ENCODE results near the gene CDK15.

CDK15 gene

DNA sequence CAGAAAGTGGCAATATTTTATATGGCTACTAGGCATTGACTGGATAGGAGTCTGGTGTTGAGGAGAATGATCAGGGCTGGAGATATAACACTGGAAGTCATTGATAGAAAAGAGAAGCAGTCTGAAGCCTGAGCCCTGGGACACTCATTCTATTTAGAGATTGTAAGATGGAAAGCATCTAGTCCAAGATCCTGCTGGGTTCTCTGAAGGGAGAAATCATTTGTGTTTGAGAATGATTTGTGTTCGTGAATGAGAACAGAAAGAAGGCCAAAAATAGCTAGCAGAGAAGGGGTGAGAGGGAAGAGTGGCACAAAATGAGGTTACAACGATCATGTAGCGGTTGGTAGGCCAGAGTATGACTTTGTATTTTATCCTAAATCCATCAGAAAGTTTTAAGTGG lies 18.0 kb upstream of the CDK15 start:
- TF ChIP-seq, protein P1, sequence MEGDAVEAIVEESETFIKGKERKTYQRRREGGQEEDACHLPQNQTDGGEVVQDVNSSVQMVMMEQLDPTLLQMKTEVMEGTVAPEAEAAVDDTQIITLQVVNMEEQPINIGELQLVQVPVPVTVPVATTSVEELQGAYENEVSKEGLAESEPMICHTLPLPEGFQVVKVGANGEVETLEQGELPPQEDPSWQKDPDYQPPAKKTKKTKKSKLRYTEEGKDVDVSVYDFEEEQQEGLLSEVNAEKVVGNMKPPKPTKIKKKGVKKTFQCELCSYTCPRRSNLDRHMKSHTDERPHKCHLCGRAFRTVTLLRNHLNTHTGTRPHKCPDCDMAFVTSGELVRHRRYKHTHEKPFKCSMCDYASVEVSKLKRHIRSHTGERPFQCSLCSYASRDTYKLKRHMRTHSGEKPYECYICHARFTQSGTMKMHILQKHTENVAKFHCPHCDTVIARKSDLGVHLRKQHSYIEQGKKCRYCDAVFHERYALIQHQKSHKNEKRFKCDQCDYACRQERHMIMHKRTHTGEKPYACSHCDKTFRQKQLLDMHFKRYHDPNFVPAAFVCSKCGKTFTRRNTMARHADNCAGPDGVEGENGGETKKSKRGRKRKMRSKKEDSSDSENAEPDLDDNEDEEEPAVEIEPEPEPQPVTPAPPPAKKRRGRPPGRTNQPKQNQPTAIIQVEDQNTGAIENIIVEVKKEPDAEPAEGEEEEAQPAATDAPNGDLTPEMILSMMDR (IDR thresholded peaks at IDR 0.05; ENCODE audit: low read length, missing control alignments) = no peak
- DNase-seq (ENCODE audit: low read depth) = no peak
- no peak overlapping the region for H3K4me3 ChIP-seq (replicated peaks; ENCODE audit: low read depth, low read length)

DNA sequence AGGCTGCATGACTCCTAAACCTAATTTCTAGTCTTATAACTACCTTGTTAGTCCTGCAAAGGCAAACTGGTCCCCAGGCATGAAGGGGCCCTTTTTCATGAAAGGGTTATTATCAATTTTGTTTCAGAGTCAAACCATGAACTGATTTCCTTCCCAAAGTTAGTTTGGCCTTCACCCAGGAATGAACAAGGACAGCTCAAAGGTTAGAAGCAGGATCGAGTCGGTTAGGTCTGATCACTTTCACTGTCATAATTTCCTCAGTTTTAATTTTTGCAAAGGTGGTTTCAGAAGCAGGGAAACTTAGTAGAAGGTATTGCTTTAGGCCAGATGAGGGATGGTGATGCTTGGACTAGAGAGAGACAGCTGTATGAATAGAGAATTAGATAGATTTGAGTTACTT lies 16.9 kb upstream of the CDK15 start:
- TF ChIP-seq, protein P1 (IDR thresholded peaks at IDR 0.05; ENCODE audit: low read length, missing control alignments) = no peak
- no peak for DNase-seq (ENCODE audit: low read depth)
- H3K4me3 ChIP-seq (replicated peaks; ENCODE audit: low read depth, low read length) = no peak overlapping the region

DNA sequence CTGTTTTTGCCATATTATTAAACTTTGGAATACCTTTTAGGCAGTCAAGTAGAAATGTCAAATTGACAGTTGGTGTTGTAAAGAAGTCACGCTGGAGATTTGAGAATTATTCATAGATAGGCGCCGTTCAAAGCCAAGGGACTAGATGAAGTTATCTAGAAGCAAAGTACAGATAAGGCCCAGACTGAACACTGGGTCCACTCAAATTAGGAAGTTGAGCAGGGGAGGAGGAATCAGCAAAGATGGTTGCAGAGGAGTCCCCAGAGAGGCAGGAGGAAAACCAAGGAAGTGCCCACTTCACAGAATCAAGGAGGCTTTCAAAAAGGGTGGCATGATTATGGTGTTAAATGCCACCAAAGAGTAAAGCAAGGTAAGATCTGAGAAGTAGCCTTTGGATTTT lies 16.0 kb upstream of the CDK15 start:
- DNase-seq (ENCODE audit: low read depth) = no peak
- TF ChIP-seq, protein P1 (IDR thresholded peaks at IDR 0.05; ENCODE audit: low read length, missing control alignments) = no peak
- no peak overlapping the region for H3K4me3 ChIP-seq (replicated peaks; ENCODE audit: low read depth, low read length)

DNA sequence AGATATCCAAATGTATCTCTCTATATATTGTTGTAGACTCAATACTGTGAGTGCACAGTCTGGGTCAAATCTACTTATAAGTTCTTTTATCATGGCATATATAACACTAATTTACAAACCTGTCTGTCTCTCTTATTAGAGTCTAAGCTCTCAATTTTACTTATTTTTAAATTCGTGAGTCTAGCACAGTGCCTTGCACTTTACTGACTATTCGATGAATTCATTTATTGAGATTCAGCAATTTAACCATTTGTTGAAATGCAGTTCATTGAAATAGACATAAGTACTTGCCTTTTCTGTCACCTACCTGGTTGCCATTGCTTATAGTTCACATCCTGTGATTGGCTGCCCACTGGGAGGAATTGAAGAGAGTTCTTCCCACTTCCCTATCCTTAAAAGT lies 15.3 kb upstream of the CDK15 start:
- TF ChIP-seq, protein P1 (IDR thresholded peaks at IDR 0.05; ENCODE audit: low read length, missing control alignments) = no peak
- no peak for DNase-seq (ENCODE audit: low read depth)
- H3K4me3 ChIP-seq (replicated peaks; ENCODE audit: low read depth, low read length) = no peak overlapping the region

DNA sequence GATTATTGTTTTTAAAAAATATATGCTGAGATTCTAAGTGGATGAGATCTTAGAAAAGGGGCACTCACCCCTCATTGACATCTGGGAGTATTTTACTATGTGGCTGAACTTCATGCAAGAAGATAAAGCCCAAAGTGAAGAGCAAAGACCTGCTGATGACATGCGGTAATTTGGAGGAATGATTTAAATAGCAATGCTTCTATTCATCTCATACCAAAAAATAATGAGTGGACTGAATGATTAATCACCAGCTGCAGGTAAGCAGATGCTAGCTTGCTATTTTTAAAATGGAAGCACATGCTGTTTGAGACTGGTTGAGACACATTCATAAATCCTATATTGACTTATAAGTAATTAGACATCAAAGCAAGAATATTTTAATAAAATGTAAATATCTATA lies 12.7 kb upstream of the CDK15 start:
- TF ChIP-seq, protein P1 (IDR thresholded peaks at IDR 0.05; ENCODE audit: low read length, missing control alignments) = no peak
- no peak overlapping the region for H3K4me3 ChIP-seq (replicated peaks; ENCODE audit: low read depth, low read length)
- no peak for DNase-seq (ENCODE audit: low read depth)

DNA sequence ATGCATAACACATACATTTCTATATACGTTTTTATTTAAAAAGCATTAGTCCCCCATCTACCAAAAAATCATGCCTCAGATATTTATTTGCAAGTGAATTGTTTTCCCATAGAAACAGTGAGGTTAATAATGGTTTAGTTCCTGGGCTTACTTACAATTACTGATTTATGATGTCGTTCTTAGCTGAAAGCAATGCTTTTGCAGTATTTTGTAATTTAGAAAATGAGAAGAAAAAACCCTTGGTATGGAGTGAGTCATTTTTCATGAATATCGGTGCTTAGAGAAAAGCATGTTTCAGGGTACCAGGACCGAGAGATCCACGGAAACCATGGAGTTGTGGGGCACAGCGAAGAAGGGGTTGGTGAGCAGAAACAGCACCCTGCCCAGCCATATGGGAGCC lies 12.0 kb upstream of the CDK15 start:
- no peak overlapping the region for H3K4me3 ChIP-seq (replicated peaks; ENCODE audit: low read depth, low read length)
- DNase-seq (ENCODE audit: low read depth) = no peak
- TF ChIP-seq, protein P1 (IDR thresholded peaks at IDR 0.05; ENCODE audit: low read length, missing control alignments) = no peak

DNA sequence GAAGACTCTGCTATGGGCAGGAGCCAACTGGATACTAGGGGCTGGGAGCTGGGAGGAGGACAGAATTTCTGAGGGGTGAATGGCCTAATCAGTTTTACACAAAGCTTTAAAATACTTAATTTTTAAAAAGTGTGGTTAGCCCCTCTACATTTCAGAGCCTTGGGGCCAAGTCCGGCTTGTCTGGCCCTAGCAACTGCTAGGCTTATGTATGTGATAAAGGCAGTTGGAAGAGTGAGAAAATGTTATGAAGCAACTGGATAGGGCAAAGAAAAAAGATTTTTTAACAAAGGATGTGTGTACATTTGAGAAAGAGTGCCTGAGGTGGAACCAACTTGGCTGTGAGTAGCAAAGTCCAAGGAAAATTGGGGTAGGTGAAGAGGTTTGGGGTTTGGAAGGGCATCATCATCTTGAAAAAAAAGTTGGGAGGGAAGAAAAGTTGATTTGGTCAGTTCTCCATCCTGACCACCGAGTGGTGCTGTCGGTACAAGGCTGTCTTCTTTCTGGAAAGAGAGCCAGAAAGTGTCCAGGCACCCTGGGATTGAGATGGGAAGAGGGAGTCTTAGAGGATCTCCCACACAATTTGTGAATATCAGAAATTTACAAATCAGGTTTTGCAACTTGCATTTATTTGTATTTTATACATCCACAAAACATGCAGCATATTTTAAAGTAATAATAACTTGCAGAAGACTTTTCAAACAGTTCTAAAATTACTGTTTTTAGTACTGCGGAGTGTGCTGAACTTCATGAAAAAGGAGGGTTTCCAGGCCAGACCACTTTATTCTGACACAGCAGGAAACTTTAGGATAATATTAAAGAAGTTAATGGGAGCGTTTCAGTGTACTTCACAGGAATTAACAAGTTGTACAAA lies 10.5 kb upstream of the CDK15 start:
- TF ChIP-seq, protein P1 (IDR thresholded peaks at IDR 0.05; ENCODE audit: low read length, missing control alignments) = peak; percentile 80
- DNase-seq (ENCODE audit: low read depth) = peak; percentile 62
- no peak overlapping the region for H3K4me3 ChIP-seq (replicated peaks; ENCODE audit: low read depth, low read length)
